GM23338 (cell line): ENCODE data around the gene GNG12. TPM values are rescaled to one million over a fixed set of nuclear protein-coding genes. Genes with fewer than 3 reads are reported as not detected.

Experiments used
- ATAC-seq: fragments of 200-7000 bp; cut with Tn5 transposase; 3 replicates; pipeline ENCODE4 v1.9.1; 2020
- DNase-seq: peaks from one replicate; pipeline ENCODE4 v3.0.0-alpha.2; 2015; ENCODE audit warnings: low spot score
- H2AFZ ChIP-seq: fragments of 200-600 bp; sonication (generic); 2 replicates; pipeline ENCODE4 v1.8.0; 2016; ENCODE audit warnings: antibody characterized with exemption, mild to moderate bottlenecking, moderate library complexity
- H3F3A ChIP-seq: fragments of 200-600 bp; sonication (generic); replicated peaks from 2 replicates; pipeline ENCODE4 v1.8.0; 2017; ENCODE audit warnings: antibody characterized with exemption, mixed run types, low read depth
- H3K27ac ChIP-seq: fragments of 200-600 bp; sonication (generic); 2 replicates; pipeline ENCODE4 v1.6.1; 2016; ENCODE audit warnings: low read depth
- H3K27me3 ChIP-seq: fragments of 200-600 bp; sonication (generic); 2 replicates; pipeline ENCODE4 v1.8.0; 2016; ENCODE audit warnings: mild to moderate bottlenecking, mixed run types, moderate library complexity; ENCODE audit not compliant: insufficient read depth
- H3K36me3 ChIP-seq: fragments of 200-600 bp; sonication (generic); 2 replicates; pipeline ENCODE4 v1.8.0; 2016; ENCODE audit warnings: mild to moderate bottlenecking; ENCODE audit not compliant: insufficient read depth
- H3K4me1 ChIP-seq: fragments of 200-600 bp; sonication (generic); 2 replicates; pipeline ENCODE4 v1.8.0; 2016; ENCODE audit warnings: mild to moderate bottlenecking, moderate library complexity; ENCODE audit not compliant: insufficient read depth
- H3K4me2 ChIP-seq: fragments of 200-600 bp; sonication (generic); 2 replicates; pipeline ENCODE4 v1.7.1; 2017; ENCODE audit warnings: mixed run types
- H3K4me3 ChIP-seq: fragments of 200-600 bp; sonication (generic); 2 replicates; pipeline ENCODE4 v1.6.1; 2016; ENCODE audit warnings: mixed run types
- H3K79me2 ChIP-seq: fragments of 200-600 bp; sonication (generic); replicated peaks from 2 replicates; pipeline ENCODE4 v1.8.0; 2017; ENCODE audit warnings: mild to moderate bottlenecking; ENCODE audit not compliant: insufficient read depth
- H3K9me2 ChIP-seq: fragments of 200-600 bp; sonication (generic); 2 replicates; pipeline ENCODE4 v1.8.0; 2017; ENCODE audit not compliant: insufficient read depth
- H4K20me1 ChIP-seq: fragments of 200-600 bp; sonication (generic); replicated peaks from 2 replicates; pipeline ENCODE4 v1.8.0; 2017; ENCODE audit warnings: mild to moderate bottlenecking; ENCODE audit not compliant: insufficient read depth
- H3K27ac Mint-ChIP-seq: 2 replicates; pipeline ENCODE4 v1.8.0; 2020; ENCODE audit warnings: inconsistent platforms, mild to moderate bottlenecking, moderate library complexity, mixed read lengths
- H3K27me3 Mint-ChIP-seq: 3 replicates; pipeline ENCODE4 v1.8.0; 2022; ENCODE audit warnings: low read depth, mild to moderate bottlenecking, moderate library complexity, mixed read lengths, inconsistent platforms; ENCODE audit not compliant: insufficient read depth, poor library complexity
- H3K36me3 Mint-ChIP-seq: 3 replicates; pipeline ENCODE4 v1.8.0; 2021; ENCODE audit warnings: low read depth, mild to moderate bottlenecking, inconsistent platforms, moderate library complexity, mixed read lengths
- H3K4me1 Mint-ChIP-seq: 3 replicates; pipeline ENCODE4 v1.8.0; 2020; ENCODE audit warnings: mild to moderate bottlenecking, inconsistent platforms, mixed read lengths
- H3K4me3 Mint-ChIP-seq: 3 replicates; pipeline ENCODE4 v1.8.0; 2021; ENCODE audit warnings: moderate library complexity, mild to moderate bottlenecking, inconsistent platforms, mixed read lengths
- H3K9me3 Mint-ChIP-seq: 3 replicates; pipeline ENCODE4 v1.8.0; 2020; ENCODE audit warnings: moderate library complexity, mild to moderate bottlenecking, inconsistent platforms, mixed read lengths
- CREB1 ChIP-seq: fragments of 250-450 bp; sonication (Bioruptor Pico); IDR thresholded peaks from 2 replicates; pipeline ENCODE4 v1.5.0; 2020; ENCODE audit warnings: low read depth, mild to moderate bottlenecking, moderate library complexity
- EZH2phosphoT487 ChIP-seq: fragments of 200-600 bp; sonication (generic); IDR thresholded peaks from one replicate; pipeline ENCODE4 v1.8.1; 2018; ENCODE audit warnings: antibody characterized with exemption; ENCODE audit not compliant: unreplicated experiment
- JUNB ChIP-seq: IDR thresholded peaks from one replicate; pipeline ENCODE4 v1.6.1; 2016; ENCODE audit warnings: antibody characterized with exemption; ENCODE audit not compliant: unreplicated experiment
- NANOG ChIP-seq: IDR thresholded peaks from 2 replicates; pipeline ENCODE4 v1.6.1; 2016; ENCODE audit warnings: antibody characterized with exemption, borderline replicate concordance
- STAT1 ChIP-seq: IDR thresholded peaks from one replicate; pipeline ENCODE4 v1.6.1; 2016; ENCODE audit warnings: antibody characterized with exemption; ENCODE audit not compliant: unreplicated experiment
- ZNF114 ChIP-seq: fragments of 250-450 bp; sonication (Bioruptor Pico); IDR thresholded peaks from 2 replicates; pipeline ENCODE4 v1.5.0; 2020; ENCODE audit warnings: mild to moderate bottlenecking, moderate library complexity
- ZNF331 ChIP-seq: fragments of 250-450 bp; sonication (Bioruptor Pico); IDR thresholded peaks from 2 replicates; pipeline ENCODE4 v1.5.0; 2020; ENCODE audit warnings: low read depth, mild to moderate bottlenecking, moderate library complexity
- polyA plus RNA-seq: library from polyadenylated mRNA; unstranded; fragments of >200 nt; fragmentation: Nextera tagmentation; extraction: Ambion mirVana; gene quantifications from 2 replicates; pipeline ENCODE4 v1.2.1, GENCODE V29; 2016
- total RNA-seq: library from RNA; depleted of rRNA; stranded (reverse); fragments of >200 nt; shearing (Covaris generic); gene quantifications from 2 replicates; pipeline ENCODE4 v1.2.3, GENCODE V29; 2014
- TF ChIP-seq, protein P1 (sequence below): fragments of 250-450 bp; sonication (Bioruptor Pico); IDR thresholded peaks from 2 replicates; pipeline ENCODE4 v1.5.0; 2020; ENCODE audit warnings: mild to moderate bottlenecking, moderate library complexity
- TF ChIP-seq, protein P2 (sequence below), 2 experiments: fragments of 200-600 bp in 1 of 2; sonication (generic) in 1 of 2; conservative IDR thresholded peaks; 2 replicates each; pipeline versions ENCODE4 v1.5.1 to v1.6.1; 2016 to 2017; ENCODE audit warnings: antibody characterized with exemption in 2 of 2, low read depth in 2 of 2, mild to moderate bottlenecking in 2 of 2, moderate library complexity in 1 of 2
- TF ChIP-seq, protein P3 (sequence below): IDR thresholded peaks from one replicate; pipeline ENCODE4 v1.6.1; 2018; ENCODE audit warnings: antibody characterized with exemption; ENCODE audit not compliant: unreplicated experiment

The GNG12 gene
- total and polyA plus RNA-seq, 2 experiments from 2014 or later, result 13.4 to 33.0 TPM

DNA sequence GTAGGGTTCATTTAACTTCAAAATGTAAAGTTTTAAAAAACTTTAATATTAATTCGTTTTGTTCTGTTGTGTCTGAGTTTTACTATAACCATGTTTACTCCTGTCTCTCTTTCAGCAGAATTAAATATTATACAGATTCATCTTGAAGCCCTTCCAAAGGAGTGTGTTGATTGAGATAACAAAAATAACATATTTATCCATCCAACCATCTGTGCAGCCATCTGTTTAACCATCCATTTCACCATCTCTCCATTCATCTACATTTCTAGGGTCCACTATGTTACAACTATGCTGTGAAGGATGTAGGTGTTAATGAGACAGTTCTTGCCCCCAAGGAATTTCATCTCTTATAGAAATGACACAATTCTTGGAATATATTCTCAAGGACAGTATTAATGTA, 36.0 kb upstream of the GNG12 start (continued):
- TF ChIP-seq, protein P1, sequence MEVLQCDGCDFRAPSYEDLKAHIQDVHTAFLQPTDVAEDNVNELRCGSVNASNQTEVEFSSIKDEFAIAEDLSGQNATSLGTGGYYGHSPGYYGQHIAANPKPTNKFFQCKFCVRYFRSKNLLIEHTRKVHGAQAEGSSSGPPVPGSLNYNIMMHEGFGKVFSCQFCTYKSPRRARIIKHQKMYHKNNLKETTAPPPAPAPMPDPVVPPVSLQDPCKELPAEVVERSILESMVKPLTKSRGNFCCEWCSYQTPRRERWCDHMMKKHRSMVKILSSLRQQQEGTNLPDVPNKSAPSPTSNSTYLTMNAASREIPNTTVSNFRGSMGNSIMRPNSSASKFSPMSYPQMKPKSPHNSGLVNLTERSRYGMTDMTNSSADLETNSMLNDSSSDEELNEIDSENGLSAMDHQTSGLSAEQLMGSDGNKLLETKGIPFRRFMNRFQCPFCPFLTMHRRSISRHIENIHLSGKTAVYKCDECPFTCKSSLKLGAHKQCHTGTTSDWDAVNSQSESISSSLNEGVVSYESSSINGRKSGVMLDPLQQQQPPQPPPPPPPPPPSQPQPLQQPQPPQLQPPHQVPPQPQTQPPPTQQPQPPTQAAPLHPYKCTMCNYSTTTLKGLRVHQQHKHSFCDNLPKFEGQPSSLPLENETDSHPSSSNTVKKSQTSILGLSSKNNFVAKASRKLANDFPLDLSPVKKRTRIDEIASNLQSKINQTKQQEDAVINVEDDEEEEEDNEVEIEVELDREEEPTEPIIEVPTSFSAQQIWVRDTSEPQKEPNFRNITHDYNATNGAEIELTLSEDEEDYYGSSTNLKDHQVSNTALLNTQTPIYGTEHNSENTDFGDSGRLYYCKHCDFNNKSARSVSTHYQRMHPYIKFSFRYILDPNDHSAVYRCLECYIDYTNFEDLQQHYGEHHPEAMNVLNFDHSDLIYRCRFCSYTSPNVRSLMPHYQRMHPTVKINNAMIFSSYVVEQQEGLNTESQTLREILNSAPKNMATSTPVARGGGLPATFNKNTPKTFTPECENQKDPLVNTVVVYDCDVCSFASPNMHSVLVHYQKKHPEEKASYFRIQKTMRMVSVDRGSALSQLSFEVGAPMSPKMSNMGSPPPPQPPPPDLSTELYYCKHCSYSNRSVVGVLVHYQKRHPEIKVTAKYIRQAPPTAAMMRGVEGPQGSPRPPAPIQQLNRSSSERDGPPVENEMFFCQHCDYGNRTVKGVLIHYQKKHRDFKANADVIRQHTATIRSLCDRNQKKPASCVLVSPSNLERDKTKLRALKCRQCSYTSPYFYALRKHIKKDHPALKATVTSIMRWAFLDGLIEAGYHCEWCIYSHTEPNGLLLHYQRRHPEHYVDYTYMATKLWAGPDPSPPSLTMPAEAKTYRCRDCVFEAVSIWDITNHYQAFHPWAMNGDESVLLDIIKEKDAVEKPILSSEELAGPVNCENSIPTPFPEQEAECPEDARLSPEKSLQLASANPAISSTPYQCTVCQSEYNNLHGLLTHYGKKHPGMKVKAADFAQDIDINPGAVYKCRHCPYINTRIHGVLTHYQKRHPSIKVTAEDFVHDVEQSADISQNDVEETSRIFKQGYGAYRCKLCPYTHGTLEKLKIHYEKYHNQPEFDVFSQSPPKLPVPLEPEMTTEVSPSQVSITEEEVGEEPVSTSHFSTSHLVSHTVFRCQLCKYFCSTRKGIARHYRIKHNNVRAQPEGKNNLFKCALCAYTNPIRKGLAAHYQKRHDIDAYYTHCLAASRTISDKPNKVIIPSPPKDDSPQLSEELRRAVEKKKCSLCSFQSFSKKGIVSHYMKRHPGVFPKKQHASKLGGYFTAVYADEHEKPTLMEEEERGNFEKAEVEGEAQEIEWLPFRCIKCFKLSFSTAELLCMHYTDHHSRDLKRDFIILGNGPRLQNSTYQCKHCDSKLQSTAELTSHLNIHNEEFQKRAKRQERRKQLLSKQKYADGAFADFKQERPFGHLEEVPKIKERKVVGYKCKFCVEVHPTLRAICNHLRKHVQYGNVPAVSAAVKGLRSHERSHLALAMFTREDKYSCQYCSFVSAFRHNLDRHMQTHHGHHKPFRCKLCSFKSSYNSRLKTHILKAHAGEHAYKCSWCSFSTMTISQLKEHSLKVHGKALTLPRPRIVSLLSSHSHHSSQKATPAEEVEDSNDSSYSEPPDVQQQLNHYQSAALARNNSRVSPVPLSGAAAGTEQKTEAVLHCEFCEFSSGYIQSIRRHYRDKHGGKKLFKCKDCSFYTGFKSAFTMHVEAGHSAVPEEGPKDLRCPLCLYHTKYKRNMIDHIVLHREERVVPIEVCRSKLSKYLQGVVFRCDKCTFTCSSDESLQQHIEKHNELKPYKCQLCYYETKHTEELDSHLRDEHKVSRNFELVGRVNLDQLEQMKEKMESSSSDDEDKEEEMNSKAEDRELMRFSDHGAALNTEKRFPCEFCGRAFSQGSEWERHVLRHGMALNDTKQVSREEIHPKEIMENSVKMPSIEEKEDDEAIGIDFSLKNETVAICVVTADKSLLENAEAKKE (CRISPR knock-in tag), result no peak
- TF ChIP-seq JUNB, result no peak
- no peak for TF ChIP-seq NANOG
- TF ChIP-seq, protein P2, sequence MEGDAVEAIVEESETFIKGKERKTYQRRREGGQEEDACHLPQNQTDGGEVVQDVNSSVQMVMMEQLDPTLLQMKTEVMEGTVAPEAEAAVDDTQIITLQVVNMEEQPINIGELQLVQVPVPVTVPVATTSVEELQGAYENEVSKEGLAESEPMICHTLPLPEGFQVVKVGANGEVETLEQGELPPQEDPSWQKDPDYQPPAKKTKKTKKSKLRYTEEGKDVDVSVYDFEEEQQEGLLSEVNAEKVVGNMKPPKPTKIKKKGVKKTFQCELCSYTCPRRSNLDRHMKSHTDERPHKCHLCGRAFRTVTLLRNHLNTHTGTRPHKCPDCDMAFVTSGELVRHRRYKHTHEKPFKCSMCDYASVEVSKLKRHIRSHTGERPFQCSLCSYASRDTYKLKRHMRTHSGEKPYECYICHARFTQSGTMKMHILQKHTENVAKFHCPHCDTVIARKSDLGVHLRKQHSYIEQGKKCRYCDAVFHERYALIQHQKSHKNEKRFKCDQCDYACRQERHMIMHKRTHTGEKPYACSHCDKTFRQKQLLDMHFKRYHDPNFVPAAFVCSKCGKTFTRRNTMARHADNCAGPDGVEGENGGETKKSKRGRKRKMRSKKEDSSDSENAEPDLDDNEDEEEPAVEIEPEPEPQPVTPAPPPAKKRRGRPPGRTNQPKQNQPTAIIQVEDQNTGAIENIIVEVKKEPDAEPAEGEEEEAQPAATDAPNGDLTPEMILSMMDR (conservative IDR thresholded peaks at IDR 0.05; ENCODE audit: low read depth in 2 of 2), result no peak
- no peak for TF ChIP-seq CREB1

DNA sequence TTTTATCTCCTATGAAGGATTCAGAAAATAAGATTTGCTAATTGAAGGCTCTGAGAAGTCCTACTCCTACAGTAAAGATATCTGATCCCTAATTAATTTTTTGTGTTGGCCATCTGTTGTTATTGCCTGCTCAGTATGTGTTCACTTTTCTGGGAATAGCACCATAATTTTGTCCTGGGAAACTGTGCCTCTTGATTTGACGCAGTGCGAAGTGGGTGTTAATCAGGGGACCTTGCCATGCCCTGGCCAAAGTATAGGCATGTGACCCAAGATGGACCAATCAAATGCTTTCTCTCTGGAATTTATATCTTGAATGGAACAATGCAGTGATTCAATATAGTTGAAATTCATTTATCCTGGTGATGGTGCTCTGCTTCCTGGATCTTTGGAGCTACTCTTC, 30.4 kb upstream of the GNG12 start:
- Histone ChIP-seq H3K27me3 (no peaks in the 10 kb centered on the region), H3K27ac (no peak overlapping the region), H4K20me1 (no peaks in the 10 kb centered on the region), H3K9me2 (no peaks in the 10 kb centered on the region), H3K4me1 (no peaks in the 10 kb centered on the region), H3K4me2 (no peak overlapping the region), H3K36me3 (no peaks in the 10 kb centered on the region), H2AFZ (no peak overlapping the region), H3K4me3 (no peak overlapping the region), H3K79me2 (no peaks in the 10 kb centered on the region), H3F3A (no peaks in the 10 kb centered on the region)
- H3K9me3 Mint-ChIP-seq, result no peaks in the 10 kb centered on the region
- DNase-seq, result no peak
- H3K4me1 Mint-ChIP-seq, result peaks cover 4% of the 10 kb centered on the region; the same call in 1 of the 3 replicates
- no peaks in the 10 kb centered on the region for H3K36me3 Mint-ChIP-seq
- H3K27me3 Mint-ChIP-seq, result no peaks in the 10 kb centered on the region
- no peak overlapping the region for H3K27ac Mint-ChIP-seq
- no peak for ATAC-seq
- H3K4me3 Mint-ChIP-seq, result no peak overlapping the region
- TF ChIP-seq, protein P3, sequence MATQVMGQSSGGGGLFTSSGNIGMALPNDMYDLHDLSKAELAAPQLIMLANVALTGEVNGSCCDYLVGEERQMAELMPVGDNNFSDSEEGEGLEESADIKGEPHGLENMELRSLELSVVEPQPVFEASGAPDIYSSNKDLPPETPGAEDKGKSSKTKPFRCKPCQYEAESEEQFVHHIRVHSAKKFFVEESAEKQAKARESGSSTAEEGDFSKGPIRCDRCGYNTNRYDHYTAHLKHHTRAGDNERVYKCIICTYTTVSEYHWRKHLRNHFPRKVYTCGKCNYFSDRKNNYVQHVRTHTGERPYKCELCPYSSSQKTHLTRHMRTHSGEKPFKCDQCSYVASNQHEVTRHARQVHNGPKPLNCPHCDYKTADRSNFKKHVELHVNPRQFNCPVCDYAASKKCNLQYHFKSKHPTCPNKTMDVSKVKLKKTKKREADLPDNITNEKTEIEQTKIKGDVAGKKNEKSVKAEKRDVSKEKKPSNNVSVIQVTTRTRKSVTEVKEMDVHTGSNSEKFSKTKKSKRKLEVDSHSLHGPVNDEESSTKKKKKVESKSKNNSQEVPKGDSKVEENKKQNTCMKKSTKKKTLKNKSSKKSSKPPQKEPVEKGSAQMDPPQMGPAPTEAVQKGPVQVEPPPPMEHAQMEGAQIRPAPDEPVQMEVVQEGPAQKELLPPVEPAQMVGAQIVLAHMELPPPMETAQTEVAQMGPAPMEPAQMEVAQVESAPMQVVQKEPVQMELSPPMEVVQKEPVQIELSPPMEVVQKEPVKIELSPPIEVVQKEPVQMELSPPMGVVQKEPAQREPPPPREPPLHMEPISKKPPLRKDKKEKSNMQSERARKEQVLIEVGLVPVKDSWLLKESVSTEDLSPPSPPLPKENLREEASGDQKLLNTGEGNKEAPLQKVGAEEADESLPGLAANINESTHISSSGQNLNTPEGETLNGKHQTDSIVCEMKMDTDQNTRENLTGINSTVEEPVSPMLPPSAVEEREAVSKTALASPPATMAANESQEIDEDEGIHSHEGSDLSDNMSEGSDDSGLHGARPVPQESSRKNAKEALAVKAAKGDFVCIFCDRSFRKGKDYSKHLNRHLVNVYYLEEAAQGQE, result no peak
- TF ChIP-seq, protein P2 (conservative IDR thresholded peaks at IDR 0.05; ENCODE audit: low read depth in 2 of 2), result no peak
- TF ChIP-seq JUNB (no peak), ZNF331 (no peak), STAT1 (no peak), ZNF114 (CRISPR knock-in tag) (no peak), EZH2phosphoT487 (no peak), NANOG (no peak)
